Activated T-cell treated with anti-CD3 and anti-CD28 coated beads for 4 hours (primary cell): ENCODE measurements around the gene TMEM209.
"Not testable (repeated sequence)": the region's sequence is repeated elsewhere in the genome, so short reads cannot be mapped to it uniquely, and the experiment has no call there.

Experiments
- DNase-seq: peaks from one replicate; pipeline ENCODE4 v3.0.0-alpha.2; 2020

The TMEM209 gene

DNA sequence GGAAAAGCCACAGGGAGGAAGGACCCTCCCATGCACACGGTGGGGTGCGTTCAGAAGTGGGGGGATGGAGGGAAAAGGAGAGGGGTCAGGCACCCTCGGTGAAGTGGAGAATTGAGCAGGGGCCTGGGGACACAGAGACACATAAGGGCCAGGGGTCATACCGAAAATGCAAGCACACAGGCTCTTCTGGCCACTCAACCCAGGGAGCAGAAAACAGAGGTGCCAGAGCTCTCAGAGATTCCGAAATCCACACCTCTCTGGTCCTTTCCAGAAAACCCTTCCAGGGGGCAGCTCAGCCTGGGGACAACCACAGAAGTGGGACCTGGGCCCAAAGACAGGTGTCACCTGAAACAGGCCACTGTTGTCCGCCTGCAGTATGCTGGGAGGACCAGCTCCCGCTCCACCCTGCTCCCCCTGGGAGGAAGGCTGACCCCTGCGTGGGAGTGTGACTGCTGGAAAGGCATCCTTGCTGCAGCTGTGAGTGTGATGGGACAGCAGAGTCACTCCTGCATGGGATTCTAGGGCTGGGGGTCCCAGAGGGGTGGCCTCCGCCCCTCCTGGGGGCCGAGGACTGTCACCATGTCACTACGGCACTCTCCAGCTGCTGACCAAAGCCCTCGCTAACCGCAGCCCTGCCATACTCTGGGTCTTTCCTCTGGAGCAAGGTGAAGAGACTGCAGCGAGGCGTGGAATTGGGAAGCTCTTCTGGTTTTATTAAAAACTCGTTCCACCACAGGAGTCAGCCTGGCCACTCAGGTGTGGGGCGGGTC, 63.1 kb downstream of the TMEM209 start:
- no peak for DNase-seq

DNA sequence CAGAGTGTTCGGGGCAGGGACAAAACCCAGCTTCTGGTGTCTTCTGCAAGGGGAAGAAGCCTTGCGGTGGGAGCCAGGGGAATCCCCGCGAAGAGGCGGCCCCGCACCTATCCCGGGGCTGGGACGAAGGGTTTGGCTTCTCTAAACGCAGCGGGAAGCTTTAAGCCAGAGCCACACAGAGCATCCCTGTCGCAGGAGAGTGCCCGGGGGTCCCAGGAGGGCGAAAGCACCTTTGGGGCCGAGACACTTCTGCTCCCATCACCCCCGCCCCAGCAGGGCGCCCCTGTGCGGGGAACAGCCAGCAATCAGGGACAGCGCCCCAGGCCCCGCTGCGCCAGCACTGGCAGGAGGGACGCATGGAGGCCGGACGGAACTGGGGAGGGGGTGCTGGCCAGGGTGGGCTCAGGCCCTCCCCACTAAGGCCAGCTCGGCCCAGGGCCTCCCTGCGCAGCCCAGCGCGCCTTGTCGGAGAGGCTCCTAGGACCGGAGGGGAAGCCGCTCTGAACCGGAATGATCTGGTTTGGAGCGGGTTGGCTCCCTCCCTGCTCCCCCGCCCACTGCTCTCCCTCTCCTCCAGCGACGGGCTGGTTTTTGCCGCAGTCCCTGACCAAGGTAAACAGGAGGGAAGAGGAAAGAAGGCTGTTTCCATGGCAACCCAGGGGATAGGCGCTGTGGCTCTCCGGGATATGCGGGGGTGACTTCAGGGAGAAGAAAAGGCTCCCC, 63.9 kb downstream of the TMEM209 start:
- peak; percentile 23 for DNase-seq

DNA sequence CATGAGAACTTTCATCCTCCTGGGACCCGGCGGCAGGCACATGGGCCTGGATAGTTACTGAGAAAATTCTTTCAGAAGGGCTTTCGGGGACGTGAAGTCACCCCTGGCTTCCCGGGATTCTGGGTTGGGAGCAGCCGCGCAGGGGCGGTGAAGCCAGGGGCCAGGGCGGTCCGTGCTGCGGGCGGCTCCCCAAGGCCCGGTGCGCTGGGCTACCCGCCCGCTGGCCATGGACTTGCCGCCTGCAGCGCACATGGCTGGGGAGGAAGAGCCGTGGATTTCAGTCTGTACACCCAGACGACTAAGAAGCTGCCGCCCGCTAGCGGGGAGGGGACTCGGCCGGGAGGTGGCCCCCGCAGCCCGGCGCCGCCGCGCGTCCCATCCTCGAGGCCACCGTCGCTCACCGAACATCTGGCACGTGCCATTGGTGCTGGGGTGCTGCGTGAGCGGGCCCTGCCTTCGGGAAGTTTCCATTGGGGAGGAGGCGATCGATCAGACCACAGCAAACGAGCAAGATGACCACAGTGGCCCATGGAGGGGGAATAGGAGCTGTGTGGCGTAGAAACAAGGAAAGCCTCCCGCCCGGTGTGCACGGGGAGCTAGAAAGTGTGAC, 64.5 kb downstream of the TMEM209 start:
- no peak for DNase-seq

DNA sequence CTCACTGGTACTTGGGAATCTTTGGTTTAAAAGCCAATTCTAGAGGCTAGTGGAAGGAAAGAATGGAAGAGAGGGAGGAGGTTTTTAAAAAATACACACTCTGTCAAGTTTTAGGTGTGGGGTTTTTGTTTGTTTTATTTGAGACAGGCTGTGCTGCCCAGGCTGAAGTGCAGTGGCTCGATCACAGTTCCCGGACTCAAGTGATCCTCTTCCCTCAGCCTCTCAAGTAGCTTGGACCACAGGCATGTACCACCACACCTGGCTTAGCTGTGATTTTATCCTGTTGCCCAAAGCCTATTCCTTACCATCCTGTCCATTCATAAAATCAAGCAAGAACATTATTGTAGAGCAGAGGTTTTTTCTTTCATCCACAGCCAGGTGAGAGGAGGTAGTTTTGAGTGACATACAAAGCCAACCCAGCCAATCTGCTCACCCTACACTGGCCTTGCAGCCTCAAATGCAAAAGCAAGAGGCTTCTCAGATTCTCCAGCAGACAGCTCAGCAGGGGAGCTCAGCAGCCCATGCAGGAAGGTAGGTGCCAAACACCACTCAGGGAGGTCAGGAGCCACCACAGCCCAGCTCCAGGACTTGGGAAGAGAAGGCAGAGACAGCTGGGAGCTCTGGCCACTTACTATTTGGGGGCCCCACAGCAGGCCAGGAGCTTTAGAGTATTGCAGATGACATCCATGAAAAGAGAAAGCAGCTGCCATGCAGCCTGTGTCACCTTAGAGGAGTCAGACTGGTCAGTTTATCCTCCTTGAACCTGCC, 65.8 kb downstream of the TMEM209 start:
- no peak for DNase-seq

DNA sequence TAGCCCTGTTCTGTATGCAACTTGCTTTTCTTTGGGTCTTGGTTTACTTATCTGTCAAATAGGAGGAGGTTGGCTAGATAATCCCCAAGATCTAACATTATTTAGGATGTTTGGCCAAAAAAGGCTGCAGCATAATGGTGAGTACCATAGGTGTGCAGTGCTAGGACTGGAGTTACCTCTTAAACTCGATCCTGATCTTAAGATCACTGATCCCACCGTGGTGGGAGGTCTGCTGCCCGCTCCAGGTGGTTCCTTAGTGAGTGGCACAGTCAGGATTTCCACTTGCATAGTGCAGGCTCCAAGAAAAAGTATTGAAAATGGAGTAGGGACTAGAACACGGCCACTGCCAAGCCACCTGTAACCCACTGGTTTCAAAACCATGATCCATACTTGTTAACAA, 68.0 kb downstream of the TMEM209 start:
- DNase-seq = no peak

DNA sequence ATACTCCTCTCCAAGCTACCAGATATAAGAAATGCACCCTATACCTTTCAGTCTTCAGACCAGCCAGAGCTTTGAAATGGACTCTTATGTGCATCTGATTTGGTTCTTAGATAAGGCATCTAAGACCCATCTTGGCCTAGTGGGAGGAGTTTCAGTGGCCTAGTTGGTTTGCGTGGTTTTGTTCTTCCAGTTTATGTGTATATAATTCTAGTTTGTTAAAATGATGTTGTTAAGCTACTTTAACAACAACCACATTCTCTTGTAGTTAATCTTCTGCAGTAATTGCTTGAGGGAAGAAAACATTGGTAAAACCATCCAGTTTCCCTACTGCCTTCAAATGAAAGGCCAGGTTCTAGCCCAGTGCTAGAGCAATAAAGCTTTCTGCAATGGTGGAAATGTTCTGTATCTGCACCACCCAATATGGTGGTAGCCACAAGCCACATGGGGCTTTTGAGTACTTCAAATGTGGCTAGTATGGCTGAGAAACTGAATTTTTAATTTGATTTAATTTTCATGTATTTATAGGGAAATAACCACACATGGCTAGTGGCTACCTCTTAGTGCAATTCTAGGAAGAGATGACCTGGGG, 68.5 kb downstream of the TMEM209 start:
- no peak for DNase-seq

DNA sequence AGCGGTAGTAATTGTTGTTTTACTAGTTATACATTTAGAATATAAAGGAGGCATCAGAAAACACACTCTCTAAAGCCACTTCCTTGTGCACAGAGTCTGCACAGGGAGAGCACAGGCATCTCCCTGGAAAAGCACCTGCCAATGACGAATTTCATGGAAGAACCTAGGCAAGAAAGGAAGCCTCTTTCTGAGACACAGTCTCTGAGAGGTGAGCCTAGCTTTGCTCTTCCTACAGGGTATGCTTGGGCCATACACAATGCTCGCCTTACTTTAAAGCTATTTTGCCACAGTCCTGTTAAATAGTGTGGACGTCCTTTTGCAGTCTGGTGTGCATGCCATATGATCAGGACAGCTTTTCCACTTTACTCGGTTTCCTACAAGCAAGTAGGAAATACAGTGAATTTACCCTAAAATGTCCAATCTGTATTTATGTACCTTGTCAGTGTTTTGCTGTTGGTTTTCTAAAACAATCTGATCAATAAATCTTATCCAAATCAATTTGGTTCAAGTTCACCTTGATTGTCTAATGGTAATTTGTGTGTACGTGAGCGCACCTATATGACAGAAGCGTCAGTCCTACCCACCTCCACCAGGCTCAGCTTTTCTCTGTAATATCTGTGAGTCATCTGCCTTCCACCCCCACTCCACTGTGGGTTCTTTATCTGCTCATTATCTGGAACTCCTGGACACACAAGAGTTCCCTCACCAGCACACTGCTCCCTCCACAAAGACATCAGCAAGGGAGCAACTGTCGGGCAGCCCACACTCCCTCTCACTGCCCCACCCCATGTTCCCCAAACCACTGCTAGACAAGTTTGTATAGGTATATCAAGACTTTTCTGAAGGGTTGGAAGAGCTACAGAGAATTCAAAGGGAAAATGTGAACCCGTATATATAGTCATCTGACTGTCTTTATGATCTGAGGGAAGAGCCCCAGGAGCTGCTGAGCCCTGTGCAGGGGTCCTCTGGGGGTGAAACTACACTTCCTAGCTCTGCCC, 69.7 kb downstream of the TMEM209 start:
- DNase-seq = no peak

DNA sequence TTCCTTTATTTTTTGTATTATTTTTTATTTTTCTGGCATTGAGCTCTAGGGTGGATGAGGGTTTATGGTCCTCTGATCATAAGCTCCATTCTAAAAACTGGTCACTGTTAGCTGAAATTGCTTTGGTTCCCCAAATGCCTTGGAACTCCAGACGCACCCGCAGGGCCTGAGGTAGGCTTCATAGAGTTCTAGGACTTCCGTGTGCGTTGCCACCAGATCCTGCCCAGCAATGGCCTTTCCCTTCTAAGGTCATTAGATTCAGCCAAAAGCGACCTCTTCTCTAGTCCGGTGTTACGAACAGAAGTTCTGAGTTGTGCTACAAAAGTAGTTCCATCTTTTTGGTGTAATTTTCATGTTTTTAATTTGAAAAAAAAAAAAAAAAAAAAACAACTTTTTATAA, 70.5 kb downstream of the TMEM209 start:
- DNase-seq = no peak

DNA sequence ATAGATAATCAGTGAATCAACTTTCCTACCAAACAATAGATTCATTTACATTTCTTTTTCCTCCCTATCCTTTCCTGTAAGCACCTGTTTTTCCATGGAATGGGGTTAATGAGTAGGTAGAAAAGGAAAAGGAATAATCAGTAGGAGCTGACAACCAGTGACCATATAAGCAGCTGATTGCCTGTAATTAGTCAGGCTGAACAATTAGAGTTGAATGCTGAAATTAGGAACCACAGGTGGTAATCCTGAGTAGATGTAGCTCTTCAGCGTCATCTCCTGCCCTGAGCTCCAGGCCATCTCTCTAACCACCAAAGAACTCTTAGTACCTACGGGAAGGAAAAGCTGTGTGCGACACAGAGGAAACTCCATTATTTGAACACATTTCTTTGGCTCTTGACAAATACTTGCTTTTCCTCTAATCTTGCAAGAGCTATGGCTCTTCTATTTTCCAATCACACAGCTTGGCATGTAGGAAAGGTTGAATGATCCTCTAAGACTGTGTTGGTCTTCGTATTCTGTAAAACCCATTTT, 71.0 kb downstream of the TMEM209 start:
- DNase-seq = no peak

DNA sequence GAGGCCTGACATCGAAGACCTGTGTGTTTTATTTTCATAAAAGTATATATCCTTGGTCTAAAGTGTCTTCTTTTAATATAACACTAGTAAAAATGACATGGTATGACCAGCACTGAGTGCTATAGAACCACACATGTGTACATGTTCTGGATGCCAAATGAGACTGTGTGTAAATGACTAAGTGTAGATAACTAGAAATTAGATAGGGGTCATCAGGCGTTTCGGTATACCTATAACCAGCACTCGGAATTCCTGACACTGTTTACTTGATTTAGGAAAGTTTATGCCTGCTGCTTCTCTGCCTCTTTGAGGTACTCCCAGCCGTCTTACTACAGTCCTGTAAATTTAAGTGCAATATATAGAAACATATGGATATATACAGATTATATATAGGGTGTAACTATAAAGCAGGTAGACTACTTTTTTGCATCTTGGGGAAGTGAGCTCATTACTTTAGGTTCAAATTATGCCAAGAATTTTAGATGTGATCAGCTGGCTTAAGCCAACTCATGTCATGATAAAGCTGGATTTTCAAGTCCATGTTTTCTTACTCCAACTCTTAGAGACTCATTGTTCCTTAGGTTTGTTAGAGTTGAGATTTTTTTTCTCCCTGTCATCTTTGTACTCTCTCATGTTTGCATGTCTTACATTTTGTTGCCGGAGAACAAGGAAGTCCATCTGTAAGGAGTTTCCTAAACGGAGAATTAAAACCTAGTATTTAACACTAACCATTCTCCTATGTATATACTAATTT, 72.0 kb downstream of the TMEM209 start:
- DNase-seq = no peak

DNA sequence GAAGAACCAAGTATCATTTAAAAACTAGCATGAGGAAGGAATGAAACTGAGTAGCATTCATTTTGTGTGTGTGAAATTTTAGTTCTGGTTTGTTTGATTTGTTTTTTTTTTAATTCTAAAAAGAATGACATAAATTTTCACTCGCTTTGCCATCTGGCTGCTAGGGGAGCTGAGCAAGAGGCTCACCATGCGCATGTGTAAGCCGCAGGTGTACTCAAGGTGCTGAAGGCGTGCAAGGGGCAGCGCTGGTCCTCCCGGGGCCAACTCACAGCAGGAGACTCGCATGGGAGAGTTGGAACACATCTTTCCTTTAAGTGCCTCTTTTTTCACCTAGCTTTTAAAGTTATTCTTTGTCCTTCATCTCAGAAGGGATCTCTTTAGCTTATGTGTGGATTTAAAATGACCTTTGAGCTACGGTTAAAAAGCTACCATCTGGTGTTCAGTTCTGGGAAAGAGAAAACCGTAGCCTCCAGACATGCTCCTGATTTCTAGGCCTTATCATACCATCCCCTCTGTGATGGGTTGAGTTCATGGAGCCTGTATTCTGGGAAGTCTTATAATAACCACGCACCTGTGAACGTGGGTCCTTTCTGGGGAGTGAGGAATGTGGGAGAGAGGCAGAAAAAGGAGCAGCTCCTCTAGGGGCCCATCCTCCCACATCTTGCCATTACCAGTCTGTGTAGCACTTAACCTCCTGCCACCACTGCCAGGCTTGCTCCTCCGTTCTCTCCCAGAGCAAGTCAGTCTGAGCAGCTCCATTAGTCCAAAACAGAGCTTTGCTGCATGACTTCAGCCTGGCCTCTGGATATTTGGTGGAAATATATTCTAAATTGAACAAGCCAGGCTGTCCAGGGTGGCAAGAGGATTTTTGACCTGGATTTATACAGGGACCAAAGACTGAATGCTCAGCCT, 73.0 kb downstream of the TMEM209 start:
- DNase-seq = no peak

DNA sequence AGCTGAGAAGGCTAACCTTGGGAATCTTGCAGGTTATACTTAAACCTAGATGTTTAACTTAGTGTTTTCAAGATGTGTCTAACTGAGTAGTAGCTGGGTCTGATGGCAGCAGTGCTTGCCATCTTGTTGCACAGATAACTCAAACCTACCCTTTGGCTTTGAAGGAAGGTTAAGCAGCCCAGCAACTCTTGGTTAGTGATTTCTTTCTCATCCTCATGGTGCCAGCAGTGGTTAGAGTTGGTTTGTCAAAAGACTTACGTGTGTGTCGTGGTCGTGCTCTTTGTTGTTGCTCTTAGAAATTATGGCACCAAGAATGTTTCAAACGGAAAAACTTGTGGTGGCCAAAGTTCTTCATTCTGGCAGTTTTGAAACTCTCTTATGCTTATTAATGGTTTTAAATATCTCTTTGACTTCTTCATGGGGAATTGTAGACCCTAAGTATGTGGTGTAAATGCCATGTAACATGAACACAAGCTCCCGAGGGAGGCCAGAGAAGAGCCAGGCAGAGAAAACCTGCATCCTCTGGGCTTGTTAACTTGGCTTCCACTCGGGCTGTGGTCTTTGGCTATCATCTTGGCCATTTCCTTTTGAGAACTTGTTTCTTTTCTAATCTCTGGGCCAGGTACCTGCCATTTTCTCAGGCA, 73.9 kb downstream of the TMEM209 start:
- no peak for DNase-seq

DNA sequence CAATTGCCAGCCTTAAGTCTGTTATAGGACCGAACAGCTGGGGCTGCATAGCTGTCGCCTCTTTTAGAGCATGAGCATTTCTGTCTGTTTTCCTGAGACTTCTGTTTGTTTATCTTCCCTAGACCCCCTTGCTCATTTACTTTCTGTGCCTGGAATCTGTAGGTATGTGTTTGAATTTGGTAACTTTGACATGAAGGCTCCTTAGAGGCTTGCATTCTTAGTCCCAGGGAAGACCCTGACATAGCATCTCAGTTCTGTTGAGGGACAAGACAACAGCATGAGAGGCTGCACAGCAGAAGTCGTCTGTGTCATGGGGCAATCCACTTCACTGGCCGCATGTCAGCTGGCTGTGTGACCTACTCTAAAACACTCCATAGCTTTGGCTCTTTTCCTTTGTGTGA, 76.2 kb downstream of the TMEM209 start:
- no peak for DNase-seq

DNA sequence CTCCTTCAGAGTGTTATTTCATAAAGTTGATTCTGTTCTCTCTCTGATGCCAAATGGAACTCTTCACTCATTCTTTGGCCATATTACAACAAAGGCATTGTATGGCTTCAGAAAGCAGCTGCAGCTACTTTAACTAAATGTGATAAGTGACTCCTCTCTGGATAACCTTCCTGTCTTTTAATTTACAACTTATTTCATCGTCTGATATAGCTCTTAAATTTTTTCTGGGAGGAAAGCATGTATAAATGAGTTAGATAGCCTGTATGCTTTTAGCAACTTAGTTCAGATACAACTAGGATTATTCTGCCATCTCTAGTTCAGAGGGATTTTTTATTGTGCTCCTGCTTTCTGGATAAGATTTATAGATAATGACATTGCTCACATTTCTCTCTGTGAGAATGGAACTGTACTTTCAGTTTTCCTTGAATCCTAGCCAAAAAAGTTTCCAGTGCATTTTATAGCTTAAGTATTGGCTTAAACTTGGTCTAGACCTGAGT, 77.3 kb downstream of the TMEM209 start:
- no peak for DNase-seq

DNA sequence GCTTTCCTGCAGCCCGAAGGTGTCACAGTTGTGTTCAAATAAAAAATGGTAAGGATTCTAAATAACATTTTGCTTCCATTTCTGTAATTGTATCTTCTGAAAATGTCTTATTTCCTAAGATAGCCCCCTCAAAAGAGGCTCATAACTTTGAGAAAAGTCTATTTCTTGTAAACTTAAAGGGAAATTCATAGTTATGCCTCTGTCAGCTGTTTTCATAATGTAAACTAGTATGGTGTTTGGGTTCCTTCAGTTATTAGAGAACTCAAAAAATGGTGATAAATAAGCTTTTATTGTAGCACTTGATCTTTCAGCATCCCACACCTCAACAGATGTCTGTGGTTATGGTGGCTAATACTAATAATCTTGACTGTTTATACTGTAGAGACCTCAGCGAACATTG, 77.8 kb downstream of the TMEM209 start:
- no peak for DNase-seq

DNA sequence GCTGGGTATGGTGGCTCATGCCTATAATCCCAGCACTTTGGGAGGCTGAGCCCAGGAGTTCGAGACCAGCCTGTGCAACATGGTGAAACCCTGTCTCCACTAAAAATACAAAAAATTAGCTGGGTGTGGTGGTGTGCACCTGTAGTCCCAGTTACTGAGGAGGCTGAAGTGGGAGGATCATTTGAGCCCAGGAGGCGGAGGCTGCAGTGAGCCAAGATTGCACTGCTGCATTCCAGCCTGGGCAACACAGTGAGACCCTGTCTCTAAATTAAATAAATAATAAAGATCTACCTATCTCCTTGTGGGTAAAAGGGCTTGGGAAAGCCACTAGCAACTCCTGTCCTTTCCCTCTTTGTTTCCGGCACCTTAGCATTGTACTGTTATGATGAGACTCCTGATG, 78.4 kb downstream of the TMEM209 start:
- not testable (repeated sequence) for DNase-seq

DNA sequence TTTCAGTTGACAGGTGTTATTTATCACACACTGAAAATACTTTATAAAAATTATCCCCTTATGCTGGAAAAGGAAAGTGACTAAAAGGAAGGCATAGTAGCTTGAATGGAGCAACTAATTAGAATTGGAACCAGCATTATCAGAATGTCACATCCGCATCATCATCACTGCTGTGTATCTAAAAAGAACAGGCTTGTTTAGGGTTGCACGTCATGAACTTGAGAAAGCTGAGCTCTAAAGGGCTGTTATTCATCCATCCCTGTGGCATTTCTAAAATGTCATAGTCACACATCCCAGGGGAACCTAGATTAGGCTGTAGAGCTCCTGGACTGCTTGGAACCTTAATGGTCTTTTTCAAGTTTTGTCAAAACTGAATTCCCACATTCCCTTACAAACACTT, 80.5 kb downstream of the TMEM209 start:
- DNase-seq = no peak

DNA sequence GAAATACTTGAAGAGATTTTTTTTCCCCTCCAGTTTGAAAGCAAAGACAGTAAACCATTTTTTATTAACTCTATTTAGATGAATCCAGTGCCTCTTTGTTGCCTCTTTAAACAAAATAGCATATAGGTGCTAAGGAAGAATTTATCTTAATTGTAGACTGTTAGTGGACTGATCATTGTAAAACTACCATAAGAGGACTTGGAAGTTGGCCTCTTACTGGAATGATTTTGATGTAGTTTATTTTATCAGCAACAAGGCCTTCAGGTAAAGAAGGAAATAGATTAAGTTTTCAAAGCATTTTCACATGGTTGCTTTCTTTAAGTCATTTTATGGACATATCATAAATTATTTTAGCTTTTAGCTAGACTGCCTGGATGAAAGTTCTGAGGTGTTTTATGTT, 81.7 kb downstream of the TMEM209 start:
- no peak for DNase-seq

DNA sequence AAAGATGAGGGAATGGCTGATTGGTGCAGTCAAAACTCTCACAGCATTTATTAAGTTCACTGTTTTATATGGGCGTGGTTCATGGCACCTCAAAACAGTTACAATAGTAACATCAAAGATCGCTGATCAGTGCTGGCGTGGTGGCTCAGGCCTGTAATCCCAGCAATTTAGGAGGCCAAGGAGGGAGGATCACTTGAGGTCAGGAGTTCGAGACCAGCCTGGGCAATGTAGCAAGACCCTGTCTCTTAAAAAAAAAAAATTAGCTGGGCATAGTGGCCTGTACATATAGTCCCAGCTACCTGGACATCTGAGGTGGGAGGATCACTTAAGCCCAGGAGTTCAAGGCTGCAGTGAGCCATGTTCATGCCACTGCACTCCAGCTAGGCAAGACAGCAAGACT, 86.4 kb downstream of the TMEM209 start:
- no peak for DNase-seq
